Hepatocyte (in vitro differentiated cells): ENCODE data around the gene MYLIP.

Experiments
- EZH2 ChIP-seq: fragments of 200-600 bp; sonication (generic); IDR thresholded peaks from 2 replicates; pipeline ENCODE4 v1.6.1; 2016; ENCODE audit warnings: antibody characterized with exemption, mild to moderate bottlenecking, borderline replicate concordance
- TF ChIP-seq, protein P1 (sequence below): fragments of 200-600 bp; sonication (generic); IDR thresholded peaks from 2 replicates; pipeline ENCODE4 v1.5.1; 2016; ENCODE audit warnings: antibody characterized with exemption, mild to moderate bottlenecking; ENCODE audit not compliant: poor library complexity

DNA sequence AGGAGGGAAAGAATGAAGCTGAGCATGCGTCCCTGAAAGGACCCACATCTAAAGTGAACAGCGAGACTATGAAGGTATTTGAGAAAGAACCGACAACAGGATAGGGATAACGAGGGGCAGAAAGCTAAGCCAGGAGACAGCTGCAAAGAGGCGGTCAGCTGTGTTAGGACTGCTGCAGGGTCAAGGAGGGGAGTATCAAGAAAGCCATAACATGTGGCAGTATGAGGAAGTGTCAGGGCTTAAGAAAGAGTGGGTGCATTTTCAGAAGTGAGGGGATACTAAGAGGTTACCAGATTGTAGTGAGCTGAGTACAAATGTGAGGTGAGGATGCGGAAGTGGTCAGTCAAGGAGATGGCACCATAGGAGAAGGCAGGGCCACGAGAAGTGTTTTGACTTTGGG is 21.2 kb downstream of the MYLIP start:
- TF ChIP-seq, protein P1, sequence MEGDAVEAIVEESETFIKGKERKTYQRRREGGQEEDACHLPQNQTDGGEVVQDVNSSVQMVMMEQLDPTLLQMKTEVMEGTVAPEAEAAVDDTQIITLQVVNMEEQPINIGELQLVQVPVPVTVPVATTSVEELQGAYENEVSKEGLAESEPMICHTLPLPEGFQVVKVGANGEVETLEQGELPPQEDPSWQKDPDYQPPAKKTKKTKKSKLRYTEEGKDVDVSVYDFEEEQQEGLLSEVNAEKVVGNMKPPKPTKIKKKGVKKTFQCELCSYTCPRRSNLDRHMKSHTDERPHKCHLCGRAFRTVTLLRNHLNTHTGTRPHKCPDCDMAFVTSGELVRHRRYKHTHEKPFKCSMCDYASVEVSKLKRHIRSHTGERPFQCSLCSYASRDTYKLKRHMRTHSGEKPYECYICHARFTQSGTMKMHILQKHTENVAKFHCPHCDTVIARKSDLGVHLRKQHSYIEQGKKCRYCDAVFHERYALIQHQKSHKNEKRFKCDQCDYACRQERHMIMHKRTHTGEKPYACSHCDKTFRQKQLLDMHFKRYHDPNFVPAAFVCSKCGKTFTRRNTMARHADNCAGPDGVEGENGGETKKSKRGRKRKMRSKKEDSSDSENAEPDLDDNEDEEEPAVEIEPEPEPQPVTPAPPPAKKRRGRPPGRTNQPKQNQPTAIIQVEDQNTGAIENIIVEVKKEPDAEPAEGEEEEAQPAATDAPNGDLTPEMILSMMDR: no peak
- no peak for TF ChIP-seq EZH2
